Osteocyte (in vitro differentiated cells): ENCODE measurements around the gene CD200. TPM values are rescaled to one million over a fixed set of nuclear protein-coding genes. Genes with fewer than 3 reads are reported as not detected.

Source experiments
- DNase-seq: peaks from one replicate; pipeline ENCODE4 v3.0.0; 2021; ENCODE audit warnings: mixed read lengths; ENCODE audit not compliant: unreplicated experiment; ENCODE audit errors: extremely low spot score
- H3K27ac Mint-ChIP-seq: one replicate; pipeline ENCODE4 v1.8.0; 2021; ENCODE audit warnings: mild to moderate bottlenecking, mixed read lengths; ENCODE audit not compliant: unreplicated experiment
- H3K27me3 Mint-ChIP-seq: one replicate; pipeline ENCODE4 v1.8.0; 2021; ENCODE audit warnings: mixed read lengths; ENCODE audit not compliant: unreplicated experiment
- H3K36me3 Mint-ChIP-seq: one replicate; pipeline ENCODE4 v1.8.0; 2021; ENCODE audit warnings: mixed read lengths; ENCODE audit not compliant: unreplicated experiment
- H3K4me1 Mint-ChIP-seq: one replicate; pipeline ENCODE4 v1.8.0; 2021; ENCODE audit warnings: mixed read lengths; ENCODE audit not compliant: unreplicated experiment
- H3K4me3 Mint-ChIP-seq: one replicate; pipeline ENCODE4 v1.8.0; 2021; ENCODE audit warnings: mild to moderate bottlenecking, moderate library complexity, mixed read lengths; ENCODE audit not compliant: unreplicated experiment
- H3K9me3 Mint-ChIP-seq: one replicate; pipeline ENCODE4 v1.8.0; 2021; ENCODE audit warnings: mixed read lengths; ENCODE audit not compliant: unreplicated experiment
- CTCF ChIP-seq: fragments of 200-600 bp; sonication (generic); IDR thresholded peaks from 2 replicates; pipeline ENCODE4 v1.5.0; 2021; ENCODE audit warnings: antibody characterized with exemption, mild to moderate bottlenecking, moderate library complexity
- total RNA-seq: library from RNA; stranded (reverse); gene quantifications from 2 replicates; pipeline ENCODE4 v1.2.1, GENCODE V29; 2021

Gene CD200
- total RNA-seq, 1 donor from 2014 or later, result 0.27 TPM

DNA sequence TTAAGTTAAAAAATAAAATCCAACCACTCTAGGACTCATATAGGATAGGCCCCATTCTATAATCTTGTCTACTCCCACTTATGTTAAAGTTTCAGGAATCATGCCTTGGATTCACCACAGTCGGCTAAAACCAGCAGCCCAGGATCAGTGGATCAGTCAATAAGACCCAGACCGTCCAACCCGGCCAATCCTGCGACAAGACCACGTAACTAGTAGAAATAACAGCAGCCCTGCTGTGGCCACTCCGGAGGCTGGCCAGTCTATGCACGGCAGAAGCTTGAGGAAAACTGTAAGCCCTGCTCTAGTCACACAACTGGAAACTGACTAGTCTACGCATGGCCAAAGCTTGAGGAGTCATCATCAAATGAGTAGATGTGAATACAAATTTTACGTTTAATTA, 26.1 kb upstream of the CD200 start:
- no peak for DNase-seq
- H3K4me1 Mint-ChIP-seq, result no peaks in the 10 kb centered on the region
- H3K9me3 Mint-ChIP-seq, result no peaks in the 10 kb centered on the region
- no peak for TF ChIP-seq CTCF
- peaks cover 10% of the 10 kb centered on the region for H3K27me3 Mint-ChIP-seq
- H3K36me3 Mint-ChIP-seq, result no peaks in the 10 kb centered on the region
- no peak overlapping the region for H3K4me3 Mint-ChIP-seq
- H3K27ac Mint-ChIP-seq, result no peak overlapping the region

DNA sequence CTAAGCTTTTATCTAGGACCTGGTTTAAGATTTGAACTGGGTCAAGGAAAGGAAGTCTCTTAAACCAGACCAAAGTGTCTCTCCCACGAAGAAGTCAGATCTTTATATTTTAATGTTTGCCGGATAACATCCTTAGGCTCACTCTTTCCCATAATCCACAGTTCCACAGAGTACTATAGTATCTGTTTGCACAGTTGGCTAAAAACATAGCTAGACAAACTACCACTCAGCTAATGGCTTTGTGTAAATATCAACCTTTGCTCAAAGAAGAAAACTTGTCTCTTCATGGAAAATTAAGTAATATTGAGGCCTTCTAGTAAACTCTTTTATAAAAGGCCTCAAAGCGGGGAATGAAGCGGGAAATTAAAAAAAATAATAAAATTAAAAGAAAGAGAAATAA, 25.4 kb upstream of the CD200 start:
- Mint-ChIP-seq H3K4me3 (no peak overlapping the region), H3K27ac (no peak overlapping the region), H3K9me3 (no peaks in the 10 kb centered on the region), H3K27me3 (peaks cover 13% of the 10 kb centered on the region), H3K4me1 (no peaks in the 10 kb centered on the region), H3K36me3 (no peaks in the 10 kb centered on the region)
- DNase-seq, result no peak
- TF ChIP-seq CTCF, result no peak

GRCh38 chr3:112308151-112308911, 24.6 kb upstream of the CD200 start:
- H3K36me3 Mint-ChIP-seq, result no peaks in the 10 kb centered on the region
- H3K27me3 Mint-ChIP-seq, result peaks cover 14% of the 10 kb centered on the region
- no peaks in the 10 kb centered on the region for H3K4me1 Mint-ChIP-seq
- no peak for DNase-seq
- no peak overlapping the region for H3K4me3 Mint-ChIP-seq
- TF ChIP-seq CTCF, result no peak
- no peaks in the 10 kb centered on the region for H3K9me3 Mint-ChIP-seq
- H3K27ac Mint-ChIP-seq, result no peak overlapping the region

GRCh38 chr3:112314649-112315048, 18.3 kb upstream of the CD200 start:
- no peak overlapping the region for H3K27ac Mint-ChIP-seq
- H3K4me3 Mint-ChIP-seq, result no peak overlapping the region

More at GRCh38 chr3:112314649-112315048, 18.3 kb upstream of the CD200 start:
- Mint-ChIP-seq H3K9me3 (no peaks in the 10 kb centered on the region), H3K36me3 (no peaks in the 10 kb centered on the region), H3K4me1 (no peaks in the 10 kb centered on the region), H3K27me3 (peaks cover 40% of the 10 kb centered on the region)
- DNase-seq, result no peak
- no peak for TF ChIP-seq CTCF
